ENCODE data around the gene TNFRSF11A. TPM values are rescaled to one million over a fixed set of nuclear protein-coding genes. Genes with fewer than 3 reads are reported as not detected.
A peak's percentile ranks its signal among the peaks of the same experiment; 100 is the strongest.

TNFRSF11A gene
- total RNA-seq, 2 donors from 2014 or later, result 26.8 to 41.9 TPM

GRCh38 chr18:62418258-62418657 is 93.1 kb downstream of the TNFRSF11A start:
- ATAC-seq (replicated peaks), result no peak
- H3K4me1 Mint-ChIP-seq, result peaks cover 31% of the 10 kb centered on the region
- peak overlapping the region; percentile 75 for H3K4me3 Mint-ChIP-seq
- H3K9me3 Mint-ChIP-seq, result peaks cover 12% of the 10 kb centered on the region
- peaks cover 6% of the 10 kb centered on the region for H3K27me3 Mint-ChIP-seq
- no peaks in the 10 kb centered on the region for H3K36me3 Mint-ChIP-seq (ENCODE audit: low read depth)
- H3K27ac Mint-ChIP-seq, result peak overlapping the region; percentile 79

DNA sequence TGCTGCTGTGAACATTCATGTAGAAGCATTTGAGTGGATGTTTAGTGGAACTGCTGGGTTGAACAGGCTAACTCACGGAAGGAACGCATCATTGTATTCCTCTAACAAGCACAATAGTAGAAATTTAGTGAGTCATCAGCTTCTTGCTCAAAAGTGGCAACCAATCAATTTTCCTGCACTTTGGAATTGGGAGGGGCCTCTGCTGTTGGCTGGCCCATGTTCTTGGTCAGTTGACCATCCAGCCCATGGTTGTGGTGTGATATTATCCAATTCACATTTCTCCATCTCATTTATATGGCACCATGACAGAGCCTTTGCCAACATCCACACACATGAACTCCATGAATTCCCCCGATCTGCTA is 95.0 kb downstream of the TNFRSF11A start:
- Mint-ChIP-seq H3K9me3 (peaks cover 12% of the 10 kb centered on the region), H3K27me3 (no peaks in the 10 kb centered on the region), H3K4me3 (peak overlapping the region; percentile 75), H3K4me1 (peaks cover 31% of the 10 kb centered on the region), H3K36me3 (ENCODE audit: low read depth) (no peaks in the 10 kb centered on the region), H3K27ac (peak overlapping the region; percentile 98)
- ATAC-seq (replicated peaks), result peak; percentile 49

- Mint-ChIP-seq H3K36me3 (ENCODE audit: low read depth) (no peaks in the 10 kb centered on the region), H3K27me3 (no peaks in the 10 kb centered on the region), H3K9me3 (peaks cover 12% of the 10 kb centered on the region), H3K4me1 (peaks cover 36% of the 10 kb centered on the region), H3K27ac (peak overlapping the region; percentile 98), H3K4me3 (peak overlapping the region; percentile 75)
- ATAC-seq (replicated peaks), result peak; percentile 91
Measured at GRCh38 chr18:62420513-62421209, 95.6 kb downstream of the TNFRSF11A start.

DNA sequence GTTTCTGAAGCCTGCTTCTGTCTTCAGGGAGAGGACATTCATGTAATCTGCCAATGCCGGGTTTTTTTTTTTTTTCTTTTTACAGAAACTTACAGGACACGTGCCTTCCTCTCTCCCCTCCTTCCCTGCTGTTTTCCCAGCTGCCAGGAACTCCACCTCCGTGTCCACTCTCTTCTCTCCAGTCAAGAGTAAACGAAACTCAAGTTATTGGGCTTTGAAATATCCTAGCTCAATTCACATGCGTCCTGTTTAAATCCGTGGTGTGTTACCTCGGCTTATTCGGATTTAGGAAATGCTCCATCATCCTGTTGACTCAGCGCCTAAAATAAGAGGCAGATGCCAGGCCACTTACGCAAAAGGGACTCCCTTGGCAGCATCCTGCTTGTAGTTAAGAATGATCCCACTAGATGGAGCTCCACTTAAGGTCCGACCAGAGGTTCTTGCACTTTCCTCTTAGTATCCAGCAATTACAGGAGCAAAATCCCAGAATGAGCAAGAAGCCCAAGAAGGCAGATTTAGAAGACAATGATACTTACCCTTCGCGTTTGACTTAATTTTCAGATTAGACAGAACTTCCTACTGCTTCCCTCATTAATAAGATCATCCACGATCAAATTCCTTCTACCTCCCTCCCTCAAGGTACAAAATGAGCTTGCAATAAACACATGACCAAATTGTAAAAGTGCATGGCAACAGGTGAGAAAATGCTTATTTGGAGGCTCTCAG is 100.5 kb downstream of the TNFRSF11A start:
- Mint-ChIP-seq H3K9me3 (peaks cover 8% of the 10 kb centered on the region), H3K27me3 (peaks cover 3% of the 10 kb centered on the region), H3K36me3 (ENCODE audit: low read depth) (no peaks in the 10 kb centered on the region), H3K27ac (peak overlapping the region; percentile 86), H3K4me3 (peak overlapping the region; percentile 78), H3K4me1 (peaks cover 15% of the 10 kb centered on the region)
- ATAC-seq (replicated peaks), result peak; percentile 54

GRCh38 chr18:62426191-62426488 is 101.0 kb downstream of the TNFRSF11A start:
- H3K4me3 Mint-ChIP-seq, result peak overlapping the region; percentile 78
- peaks cover 5% of the 10 kb centered on the region for H3K27me3 Mint-ChIP-seq
- ATAC-seq (replicated peaks), result no peak
- peaks cover 8% of the 10 kb centered on the region for H3K9me3 Mint-ChIP-seq
- no peak overlapping the region for H3K27ac Mint-ChIP-seq
- H3K36me3 Mint-ChIP-seq (ENCODE audit: low read depth), result no peaks in the 10 kb centered on the region
- peaks cover 15% of the 10 kb centered on the region for H3K4me1 Mint-ChIP-seq

DNA sequence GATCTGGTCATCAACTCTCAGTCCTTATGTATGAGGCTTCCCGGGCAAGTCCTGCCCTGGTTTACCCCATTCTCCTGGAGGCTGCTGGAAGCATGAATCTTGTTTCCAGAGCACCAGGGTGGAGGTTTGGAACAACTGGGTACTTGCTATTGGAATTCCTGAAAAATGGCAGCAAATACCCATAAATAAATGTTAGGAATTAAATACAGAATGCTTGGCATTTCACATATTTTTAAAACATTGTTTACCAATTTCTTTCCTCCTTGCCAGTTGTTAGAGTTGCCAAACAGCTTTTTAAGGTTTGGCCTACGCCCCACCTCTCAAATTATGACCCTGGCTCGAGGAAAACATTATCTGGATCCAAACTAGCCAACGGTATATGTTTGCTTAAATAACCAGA is 107.1 kb downstream of the TNFRSF11A start:
- no peaks in the 10 kb centered on the region for H3K36me3 Mint-ChIP-seq (ENCODE audit: low read depth)
- H3K27me3 Mint-ChIP-seq, result peaks cover 7% of the 10 kb centered on the region
- H3K4me3 Mint-ChIP-seq, result no peak overlapping the region
- ATAC-seq (replicated peaks), result no peak
- peaks cover 4% of the 10 kb centered on the region for H3K9me3 Mint-ChIP-seq
- H3K4me1 Mint-ChIP-seq, result no peaks in the 10 kb centered on the region
- no peak overlapping the region for H3K27ac Mint-ChIP-seq

GRCh38 chr18:62434798-62435197 is 109.7 kb downstream of the TNFRSF11A start:
- Mint-ChIP-seq H3K27me3 (peaks cover 8% of the 10 kb centered on the region), H3K4me3 (no peak overlapping the region), H3K4me1 (no peaks in the 10 kb centered on the region), H3K36me3 (ENCODE audit: low read depth) (no peaks in the 10 kb centered on the region), H3K9me3 (peaks cover under 1% of the 10 kb centered on the region), H3K27ac (no peak overlapping the region)
- ATAC-seq (replicated peaks), result no peak

DNA sequence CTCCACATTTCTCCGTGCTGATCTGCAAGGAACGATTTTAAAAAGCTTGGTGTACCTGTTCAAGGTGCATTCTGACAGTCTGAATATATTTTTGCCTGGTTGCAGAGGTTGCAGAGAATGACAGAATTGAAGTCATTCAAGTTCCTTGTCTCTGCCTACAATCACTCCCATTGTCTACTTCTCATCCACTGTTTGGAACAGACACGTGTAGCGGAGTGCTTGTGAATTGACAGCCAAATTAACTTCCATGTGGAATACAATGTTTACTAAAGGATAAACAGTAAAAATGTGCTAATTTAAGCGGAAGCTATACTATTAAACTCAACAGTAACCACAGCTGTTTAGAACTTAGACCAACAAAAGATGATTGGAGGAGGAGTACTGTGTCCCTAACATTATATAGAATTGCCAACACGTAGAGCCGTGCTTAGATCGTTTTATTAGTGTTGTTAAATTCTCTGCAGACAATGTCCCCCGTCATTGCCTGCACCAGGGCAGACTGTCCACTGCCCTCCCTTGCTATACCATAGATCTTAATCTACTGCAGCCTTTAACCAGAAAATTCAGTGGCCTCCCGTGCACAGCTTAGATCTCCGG is 110.4 kb downstream of the TNFRSF11A start:
- Mint-ChIP-seq H3K4me1 (no peaks in the 10 kb centered on the region), H3K36me3 (ENCODE audit: low read depth) (no peaks in the 10 kb centered on the region), H3K4me3 (no peak overlapping the region), H3K27ac (no peak overlapping the region), H3K9me3 (no peaks in the 10 kb centered on the region), H3K27me3 (peaks cover 7% of the 10 kb centered on the region)
- no peak for ATAC-seq (replicated peaks)

DNA sequence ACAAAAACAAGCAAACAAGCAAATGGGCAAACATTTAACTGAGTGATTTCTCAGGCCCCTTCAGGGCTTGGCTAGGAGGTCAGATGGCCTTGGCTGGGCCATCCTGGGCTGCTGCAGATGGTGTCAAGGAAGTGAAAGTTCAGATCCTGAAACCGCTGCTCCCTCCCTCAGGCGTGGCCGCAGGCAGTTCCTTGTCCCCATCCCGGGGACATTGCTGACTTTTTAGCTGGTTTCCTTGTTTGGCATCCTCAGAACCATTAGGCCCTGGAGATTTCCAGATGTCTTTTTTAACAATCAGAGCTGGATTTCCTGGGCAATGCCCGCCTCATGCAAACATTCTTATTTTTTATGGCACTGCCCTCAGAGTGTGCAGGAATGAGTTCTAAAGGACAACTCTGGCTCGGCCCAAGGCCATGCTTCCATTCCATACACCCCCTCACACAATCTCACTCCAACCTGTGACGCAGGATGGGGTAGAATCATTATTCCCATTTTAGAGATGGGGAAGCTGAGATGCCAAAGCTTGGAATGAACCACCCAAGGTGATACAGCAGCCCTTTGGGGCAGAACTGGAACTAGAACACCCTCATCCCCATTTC is 111.6 kb downstream of the TNFRSF11A start:
- Mint-ChIP-seq H3K36me3 (ENCODE audit: low read depth) (no peaks in the 10 kb centered on the region), H3K4me1 (no peaks in the 10 kb centered on the region), H3K27ac (no peak overlapping the region), H3K4me3 (no peak overlapping the region), H3K27me3 (peaks cover 3% of the 10 kb centered on the region), H3K9me3 (no peaks in the 10 kb centered on the region)
- ATAC-seq (replicated peaks), result no peak

DNA sequence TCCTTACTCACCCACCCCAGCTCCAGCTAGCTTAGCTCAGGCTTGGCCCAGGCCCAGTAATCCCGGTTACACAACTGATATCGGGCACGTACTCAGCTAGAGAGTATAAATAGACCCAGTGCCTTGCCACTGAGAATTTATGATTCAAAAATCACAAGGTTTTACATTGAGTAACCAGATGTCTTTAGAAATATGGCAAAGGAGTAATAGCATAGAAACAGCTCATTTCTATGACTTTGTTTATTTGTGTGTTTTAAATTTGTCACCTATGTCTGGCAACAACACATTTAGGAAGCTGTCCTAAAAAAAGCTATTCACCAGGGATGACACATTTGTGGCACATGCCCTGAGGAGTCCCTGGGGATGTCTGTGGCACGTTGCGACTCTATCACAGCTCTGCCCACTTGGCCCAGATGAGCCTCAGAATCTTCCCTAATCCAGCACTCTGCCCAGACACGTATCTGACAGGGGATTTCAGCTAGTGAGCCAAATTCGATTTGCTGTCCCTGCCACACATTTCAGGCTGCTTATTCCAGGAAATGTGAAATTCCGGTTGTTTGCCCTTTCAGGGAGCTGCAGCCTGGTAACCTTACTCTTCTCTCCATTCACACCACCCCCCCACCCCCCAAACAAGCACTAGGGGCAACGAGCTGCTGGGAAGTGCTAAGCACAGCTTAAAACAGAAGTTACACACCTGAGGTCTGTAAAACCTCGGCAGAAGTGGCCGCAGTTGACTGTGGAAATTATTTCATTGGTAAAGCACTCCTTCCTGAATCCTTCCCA is 112.3 kb downstream of the TNFRSF11A start:
- Mint-ChIP-seq H3K9me3 (no peaks in the 10 kb centered on the region), H3K27me3 (peaks cover 3% of the 10 kb centered on the region)

DNA sequence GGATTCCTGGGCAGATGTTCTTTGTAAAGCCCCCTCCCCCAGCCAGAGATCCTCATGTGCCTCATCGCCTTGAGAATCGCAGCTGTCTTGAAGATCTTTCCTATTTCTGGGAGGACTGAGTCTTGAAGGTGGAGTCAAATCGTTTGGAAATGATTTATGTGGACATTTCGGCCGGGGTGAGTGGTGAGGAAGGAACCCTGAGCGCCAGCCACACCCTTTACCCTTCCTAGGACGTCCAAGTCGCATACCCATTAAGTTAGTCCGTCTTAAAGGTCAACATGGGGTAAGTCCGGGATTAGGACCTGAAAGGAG is 112.9 kb downstream of the TNFRSF11A start:
- Mint-ChIP-seq H3K27me3 (peaks cover 3% of the 10 kb centered on the region), H3K4me3 (no peak overlapping the region), H3K27ac (no peak overlapping the region), H3K4me1 (no peaks in the 10 kb centered on the region), H3K36me3 (ENCODE audit: low read depth) (no peaks in the 10 kb centered on the region), H3K9me3 (no peaks in the 10 kb centered on the region)
- ATAC-seq (replicated peaks), result no peak

More for the DNA sequence above, 112.3 kb downstream of the TNFRSF11A start:
- Mint-ChIP-seq H3K36me3 (ENCODE audit: low read depth) (no peaks in the 10 kb centered on the region), H3K4me3 (no peak overlapping the region), H3K4me1 (no peaks in the 10 kb centered on the region), H3K27ac (no peak overlapping the region)
- peak; percentile 65 for ATAC-seq (replicated peaks)

- Mint-ChIP-seq H3K27ac (no peak overlapping the region), H3K4me3 (no peak overlapping the region), H3K27me3 (peaks cover 3% of the 10 kb centered on the region), H3K36me3 (ENCODE audit: low read depth) (no peaks in the 10 kb centered on the region), H3K4me1 (no peaks in the 10 kb centered on the region), H3K9me3 (no peaks in the 10 kb centered on the region)
- ATAC-seq (replicated peaks), result no peak
Measured at GRCh38 chr18:62438402-62438801, 113.3 kb downstream of the TNFRSF11A start.

DNA sequence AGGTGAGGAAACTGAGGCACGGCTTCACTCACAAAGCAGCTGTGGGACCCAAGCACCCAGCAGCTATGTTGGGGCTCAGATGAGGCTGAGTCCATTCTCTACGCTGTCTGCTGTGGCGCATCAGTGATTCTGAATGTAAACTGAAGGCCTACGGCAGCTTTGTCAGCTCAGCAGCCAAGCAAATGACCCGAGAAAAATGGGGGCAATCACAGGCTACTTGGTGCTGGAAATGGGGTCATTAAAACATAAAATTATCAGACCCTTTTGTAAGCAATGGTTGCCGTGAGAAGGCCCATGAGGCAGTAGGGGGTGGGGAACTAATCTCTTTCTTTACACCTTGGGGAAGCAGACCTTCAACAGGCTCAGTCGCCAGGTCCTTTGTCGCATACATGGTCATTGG is 113.8 kb downstream of the TNFRSF11A start:
- H3K36me3 Mint-ChIP-seq (ENCODE audit: low read depth), result no peaks in the 10 kb centered on the region
- H3K4me1 Mint-ChIP-seq, result no peaks in the 10 kb centered on the region
- no peak overlapping the region for H3K4me3 Mint-ChIP-seq
- H3K27ac Mint-ChIP-seq, result no peak overlapping the region
- no peaks in the 10 kb centered on the region for H3K9me3 Mint-ChIP-seq
- H3K27me3 Mint-ChIP-seq, result peaks cover 3% of the 10 kb centered on the region
- no peak for ATAC-seq (replicated peaks)
